ENCODE measurements around the gene VSNL1.
A peak's percentile ranks its signal among the peaks of the same experiment; 100 is the strongest.

VSNL1 gene

GRCh38 chr2:17661460-17661859 lies 121.0 kb downstream of the VSNL1 start:
- H3K4me3 ChIP-seq, result no peak overlapping the region
- H3K27ac ChIP-seq, result peak overlapping the region in 1 of 21 experiments; percentile 47

- H3K27ac ChIP-seq, result no peak overlapping the region
- no peak overlapping the region for H3K4me3 ChIP-seq
These were observed 122.2 kb downstream of the VSNL1 start for GRCh38 chr2:17662723-17663122.

GRCh38 chr2:17664534-17664933 lies 124.0 kb downstream of the VSNL1 start:
- H3K27ac ChIP-seq, result no peak overlapping the region
- no peak overlapping the region for H3K4me3 ChIP-seq

- Histone ChIP-seq H3K27ac (no peak overlapping the region), H3K4me3 (no peak overlapping the region)
These were observed 127.4 kb downstream of the VSNL1 start for GRCh38 chr2:17667898-17668297.

- H3K4me3 ChIP-seq, result no peak overlapping the region
- no peak overlapping the region for H3K27ac ChIP-seq
These were observed 132.3 kb downstream of the VSNL1 start for GRCh38 chr2:17672583-17673317.

- no peak overlapping the region for H3K4me3 ChIP-seq
- H3K27ac ChIP-seq, result no peak overlapping the region
These were observed 134.3 kb downstream of the VSNL1 start for GRCh38 chr2:17674817-17675216.

GRCh38 chr2:17680119-17680518 lies 139.6 kb downstream of the VSNL1 start:
- Histone ChIP-seq H3K4me3 (no peak overlapping the region), H3K27ac (no peak overlapping the region)

GRCh38 chr2:17682098-17682857 lies 141.8 kb downstream of the VSNL1 start:
- Histone ChIP-seq H3K4me3 (no peak overlapping the region), H3K27ac (no peak overlapping the region)

GRCh38 chr2:17683981-17684380 lies 143.5 kb downstream of the VSNL1 start:
- Histone ChIP-seq H3K27ac (no peak overlapping the region), H3K4me3 (no peak overlapping the region)

- H3K4me3 ChIP-seq, result no peak overlapping the region
- no peak overlapping the region for H3K27ac ChIP-seq
These were observed 148.1 kb downstream of the VSNL1 start for GRCh38 chr2:17688600-17688999.

- H3K27ac ChIP-seq, result no peak overlapping the region
- H3K4me3 ChIP-seq, result no peak overlapping the region
These were observed 148.5 kb downstream of the VSNL1 start for GRCh38 chr2:17689010-17689409.

- H3K4me3 ChIP-seq, result no peak overlapping the region
- no peak overlapping the region for H3K27ac ChIP-seq
These were observed 150.3 kb downstream of the VSNL1 start for GRCh38 chr2:17690776-17691175.
